ENCODE measurements around the gene ANO7.

ANO7 gene

DNA sequence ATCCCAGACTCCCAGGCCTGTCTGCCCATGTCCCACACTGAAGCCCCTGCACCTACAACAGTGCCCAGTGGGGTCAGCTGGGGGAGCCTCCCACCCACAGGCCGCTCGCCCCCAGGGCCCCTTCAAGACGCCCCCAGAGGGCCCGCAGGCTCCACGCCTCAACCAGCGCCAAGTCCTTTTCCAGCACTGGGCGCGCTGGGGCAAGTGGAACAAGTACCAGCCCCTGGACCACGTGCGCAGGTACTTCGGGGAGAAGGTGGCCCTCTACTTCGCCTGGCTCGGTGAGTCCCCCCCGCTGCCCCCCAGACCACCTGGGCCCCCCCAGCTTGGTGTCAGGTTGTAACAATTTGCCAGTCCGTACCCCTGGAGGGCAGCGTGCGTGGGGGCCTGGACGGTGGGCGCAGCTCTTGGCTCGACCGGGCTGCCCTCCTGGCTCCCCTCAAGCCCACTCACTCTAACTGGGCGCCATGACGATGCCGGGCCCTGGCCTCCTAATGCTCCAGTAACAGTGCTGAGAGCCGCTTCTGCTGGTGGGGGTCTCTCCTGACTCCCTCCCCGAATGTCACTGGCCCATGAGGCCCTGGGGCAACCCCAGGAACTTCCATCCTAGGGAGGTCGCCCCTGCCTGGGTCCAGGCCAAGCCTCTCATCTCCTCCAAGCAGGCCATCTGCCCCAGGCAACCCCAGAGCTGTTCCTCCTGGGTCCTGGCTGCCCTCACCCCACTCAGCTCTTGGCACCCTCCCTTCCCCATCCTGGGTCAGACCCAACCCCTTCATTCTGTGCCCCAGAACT is 14.9 kb downstream of the ANO7 start:
- Histone ChIP-seq H3K9me2 (replicated peaks; ENCODE audit: insufficient read depth, low read length) (no peaks in the 10 kb centered on the region), H3F3A (ENCODE audit: insufficient read depth, low read length) (no peaks in the 10 kb centered on the region), H3K4me3 (ENCODE audit: low read length) (no peak overlapping the region), H3K9me3 (replicated peaks; ENCODE audit: insufficient read depth, low read length) (no peaks in the 10 kb centered on the region), H3K27me3 (replicated peaks; ENCODE audit: insufficient read depth, low read length) (peaks cover 4% of the 10 kb centered on the region), H3K27ac (ENCODE audit: low read length) (no peak overlapping the region), H3K36me3 (replicated peaks; ENCODE audit: insufficient read depth, low read length) (no peaks in the 10 kb centered on the region), H3K9ac (ENCODE audit: low read length) (no peak overlapping the region), H3K79me2 (ENCODE audit: low read length) (no peaks in the 10 kb centered on the region), H2AFZ (ENCODE audit: low read length) (no peak overlapping the region), H3K4me2 (ENCODE audit: low read depth, low read length) (no peak overlapping the region), H3K4me1 (ENCODE audit: low read length) (no peaks in the 10 kb centered on the region), H4K20me1 (ENCODE audit: insufficient read depth, low read length) (no peaks in the 10 kb centered on the region)
- TF ChIP-seq EZH2phosphoT487 (IDR thresholded peaks at IDR 0.05; ENCODE audit: low read length) (no peak), EZH2 (optimal IDR thresholded peaks at IDR 0.05; ENCODE audit: low read depth, low read length) (no peak)
- TF ChIP-seq, protein P1, sequence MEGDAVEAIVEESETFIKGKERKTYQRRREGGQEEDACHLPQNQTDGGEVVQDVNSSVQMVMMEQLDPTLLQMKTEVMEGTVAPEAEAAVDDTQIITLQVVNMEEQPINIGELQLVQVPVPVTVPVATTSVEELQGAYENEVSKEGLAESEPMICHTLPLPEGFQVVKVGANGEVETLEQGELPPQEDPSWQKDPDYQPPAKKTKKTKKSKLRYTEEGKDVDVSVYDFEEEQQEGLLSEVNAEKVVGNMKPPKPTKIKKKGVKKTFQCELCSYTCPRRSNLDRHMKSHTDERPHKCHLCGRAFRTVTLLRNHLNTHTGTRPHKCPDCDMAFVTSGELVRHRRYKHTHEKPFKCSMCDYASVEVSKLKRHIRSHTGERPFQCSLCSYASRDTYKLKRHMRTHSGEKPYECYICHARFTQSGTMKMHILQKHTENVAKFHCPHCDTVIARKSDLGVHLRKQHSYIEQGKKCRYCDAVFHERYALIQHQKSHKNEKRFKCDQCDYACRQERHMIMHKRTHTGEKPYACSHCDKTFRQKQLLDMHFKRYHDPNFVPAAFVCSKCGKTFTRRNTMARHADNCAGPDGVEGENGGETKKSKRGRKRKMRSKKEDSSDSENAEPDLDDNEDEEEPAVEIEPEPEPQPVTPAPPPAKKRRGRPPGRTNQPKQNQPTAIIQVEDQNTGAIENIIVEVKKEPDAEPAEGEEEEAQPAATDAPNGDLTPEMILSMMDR (IDR thresholded peaks at IDR 0.05; ENCODE audit: low read length), result no peak
- no peak for DNase-seq

DNA sequence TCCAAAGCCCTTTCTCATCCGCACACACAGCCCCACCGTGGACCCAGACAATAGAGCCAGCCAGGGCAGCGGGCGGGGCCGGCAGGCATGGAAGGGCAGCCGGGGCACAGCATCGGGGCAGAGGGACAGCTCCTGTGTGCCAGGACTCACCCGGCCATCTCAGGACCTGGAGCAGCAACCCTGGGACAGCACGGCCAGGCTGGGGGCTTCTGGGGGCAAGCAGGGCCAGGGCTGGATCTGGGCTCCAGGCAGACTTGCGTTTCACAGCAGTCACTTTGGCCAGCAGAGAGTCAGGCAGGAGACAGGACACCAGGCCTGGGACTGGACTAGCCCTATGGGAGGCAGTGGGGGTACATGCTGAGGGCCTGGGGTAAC is 15.5 kb downstream of the ANO7 start:
- H3K79me2 ChIP-seq (ENCODE audit: low read length), result no peaks in the 10 kb centered on the region
- no peaks in the 10 kb centered on the region for H4K20me1 ChIP-seq (ENCODE audit: insufficient read depth, low read length)
- no peaks in the 10 kb centered on the region for H3K9me3 ChIP-seq (replicated peaks; ENCODE audit: insufficient read depth, low read length)
- TF ChIP-seq, protein P1 (IDR thresholded peaks at IDR 0.05; ENCODE audit: low read length), result no peak
- TF ChIP-seq EZH2phosphoT487 (IDR thresholded peaks at IDR 0.05; ENCODE audit: low read length), result no peak
- no peak for TF ChIP-seq EZH2 (optimal IDR thresholded peaks at IDR 0.05; ENCODE audit: low read depth, low read length)
- no peak overlapping the region for H3K4me2 ChIP-seq (ENCODE audit: low read depth, low read length)
- peaks cover 7% of the 10 kb centered on the region for H3K27me3 ChIP-seq (replicated peaks; ENCODE audit: insufficient read depth, low read length)
- H3K9ac ChIP-seq (ENCODE audit: low read length), result no peak overlapping the region
- no peak overlapping the region for H3K4me3 ChIP-seq (ENCODE audit: low read length)
- no peak overlapping the region for H2AFZ ChIP-seq (ENCODE audit: low read length)
- H3K4me1 ChIP-seq (ENCODE audit: low read length), result no peaks in the 10 kb centered on the region
- H3K9me2 ChIP-seq (replicated peaks; ENCODE audit: insufficient read depth, low read length), result no peaks in the 10 kb centered on the region
- no peak for DNase-seq
- no peaks in the 10 kb centered on the region for H3F3A ChIP-seq (ENCODE audit: insufficient read depth, low read length)
- H3K27ac ChIP-seq (ENCODE audit: low read length), result no peak overlapping the region
- H3K36me3 ChIP-seq (replicated peaks; ENCODE audit: insufficient read depth, low read length), result no peaks in the 10 kb centered on the region

DNA sequence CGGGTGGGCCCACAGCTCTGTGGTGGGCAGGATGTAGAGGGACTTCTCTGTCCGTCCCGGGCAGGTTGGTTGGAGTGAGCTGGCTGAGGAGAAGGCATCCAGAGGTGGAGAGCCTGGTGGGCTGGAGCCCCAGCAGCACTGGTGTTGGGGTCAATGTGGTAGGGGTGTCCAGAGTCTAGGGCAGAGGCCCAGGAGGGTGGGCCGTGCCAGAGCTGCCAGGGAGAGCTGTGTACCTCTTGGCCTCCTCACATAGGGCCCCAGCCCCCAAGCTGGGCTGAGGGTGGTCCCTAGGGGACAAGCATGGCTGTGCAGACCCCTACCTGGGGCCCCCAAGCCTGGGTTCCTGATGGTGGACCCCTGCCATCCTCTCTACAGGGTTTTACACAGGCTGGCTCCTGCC is 16.0 kb downstream of the ANO7 start:
- TF ChIP-seq, protein P1 (IDR thresholded peaks at IDR 0.05; ENCODE audit: low read length), result no peak
- TF ChIP-seq EZH2phosphoT487 (IDR thresholded peaks at IDR 0.05; ENCODE audit: low read length) (no peak), EZH2 (optimal IDR thresholded peaks at IDR 0.05; ENCODE audit: low read depth, low read length) (no peak)
- H3K4me1 ChIP-seq (ENCODE audit: low read length), result no peaks in the 10 kb centered on the region
- no peaks in the 10 kb centered on the region for H3K79me2 ChIP-seq (ENCODE audit: low read length)
- no peaks in the 10 kb centered on the region for H3K36me3 ChIP-seq (replicated peaks; ENCODE audit: insufficient read depth, low read length)
- H3K9me2 ChIP-seq (replicated peaks; ENCODE audit: insufficient read depth, low read length), result no peaks in the 10 kb centered on the region
- no peak overlapping the region for H3K4me3 ChIP-seq (ENCODE audit: low read length)
- no peak for DNase-seq
- no peaks in the 10 kb centered on the region for H3K9me3 ChIP-seq (replicated peaks; ENCODE audit: insufficient read depth, low read length)
- no peaks in the 10 kb centered on the region for H3F3A ChIP-seq (ENCODE audit: insufficient read depth, low read length)
- H3K4me2 ChIP-seq (ENCODE audit: low read depth, low read length), result no peak overlapping the region
- no peak overlapping the region for H2AFZ ChIP-seq (ENCODE audit: low read length)
- peaks cover 11% of the 10 kb centered on the region for H3K27me3 ChIP-seq (replicated peaks; ENCODE audit: insufficient read depth, low read length)
- no peak overlapping the region for H3K9ac ChIP-seq (ENCODE audit: low read length)
- H3K27ac ChIP-seq (ENCODE audit: low read length), result no peak overlapping the region
- no peaks in the 10 kb centered on the region for H4K20me1 ChIP-seq (ENCODE audit: insufficient read depth, low read length)

All from MM.1S (cell line).